Astrocyte of the spinal cord (primary cell): Measurements from ENCODE around the gene AMOTL1.

Source experiments
- DNase-seq: peaks from one replicate; pipeline ENCODE4 v3.0.0; 2011; ENCODE audit warnings: low read depth, low spot score
- H3K4me3 ChIP-seq: 2 replicates; pipeline ENCODE4 v1.5.1; 2011; ENCODE audit warnings: low read depth, mild to moderate bottlenecking, low read length, moderate library complexity
- in situ Hi-C: cut with HindIII; loops from 2 replicates; pipeline ENCODE4 v1.10.0; 2017; ENCODE audit warnings: low sequenced_read_pairs
- TF ChIP-seq, protein P1 (sequence below): IDR thresholded peaks from 2 replicates; pipeline ENCODE4 v1.5.1; 2012; ENCODE audit warnings: low read depth, mild to moderate bottlenecking, low read length, inconsistent platforms

Gene AMOTL1

DNA sequence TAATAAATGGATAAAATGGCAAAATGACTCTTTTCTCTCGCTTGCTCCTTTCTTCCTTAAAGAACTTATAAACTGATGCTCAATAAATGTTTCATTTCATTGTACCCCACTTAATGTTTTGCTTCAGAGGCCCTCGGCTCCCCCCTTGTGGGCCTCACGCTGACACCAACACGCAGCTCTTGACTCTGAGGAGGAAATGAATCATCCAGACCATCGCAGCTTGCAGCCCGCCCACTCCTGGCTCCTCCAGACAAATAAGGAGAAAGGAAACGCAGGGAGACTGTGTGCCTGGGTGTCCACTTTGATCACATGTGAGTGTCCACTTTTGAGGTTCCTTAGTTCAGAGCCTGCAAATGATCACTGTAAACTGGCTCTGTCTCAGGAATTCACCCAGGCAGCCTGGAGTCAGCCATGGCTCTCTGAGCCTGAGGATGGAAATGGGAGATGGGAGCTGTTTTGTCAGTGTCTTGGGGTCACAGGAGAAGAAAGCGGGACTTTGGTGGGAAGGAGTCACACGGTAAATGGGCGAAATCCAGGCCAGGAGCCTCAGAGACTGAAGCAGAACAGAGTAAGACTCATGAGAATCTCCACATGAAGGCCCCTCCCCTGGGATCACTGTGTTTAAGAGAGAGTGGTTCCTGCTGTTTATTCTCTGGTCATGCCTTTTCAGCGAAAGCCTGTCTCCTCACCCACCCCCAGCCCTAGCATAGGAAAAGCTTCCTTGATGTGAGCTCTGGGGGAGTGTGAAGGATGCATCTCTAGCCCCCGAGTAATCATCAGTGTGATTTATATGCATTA is 108.7 kb downstream of the AMOTL1 start:
- TF ChIP-seq, protein P1, sequence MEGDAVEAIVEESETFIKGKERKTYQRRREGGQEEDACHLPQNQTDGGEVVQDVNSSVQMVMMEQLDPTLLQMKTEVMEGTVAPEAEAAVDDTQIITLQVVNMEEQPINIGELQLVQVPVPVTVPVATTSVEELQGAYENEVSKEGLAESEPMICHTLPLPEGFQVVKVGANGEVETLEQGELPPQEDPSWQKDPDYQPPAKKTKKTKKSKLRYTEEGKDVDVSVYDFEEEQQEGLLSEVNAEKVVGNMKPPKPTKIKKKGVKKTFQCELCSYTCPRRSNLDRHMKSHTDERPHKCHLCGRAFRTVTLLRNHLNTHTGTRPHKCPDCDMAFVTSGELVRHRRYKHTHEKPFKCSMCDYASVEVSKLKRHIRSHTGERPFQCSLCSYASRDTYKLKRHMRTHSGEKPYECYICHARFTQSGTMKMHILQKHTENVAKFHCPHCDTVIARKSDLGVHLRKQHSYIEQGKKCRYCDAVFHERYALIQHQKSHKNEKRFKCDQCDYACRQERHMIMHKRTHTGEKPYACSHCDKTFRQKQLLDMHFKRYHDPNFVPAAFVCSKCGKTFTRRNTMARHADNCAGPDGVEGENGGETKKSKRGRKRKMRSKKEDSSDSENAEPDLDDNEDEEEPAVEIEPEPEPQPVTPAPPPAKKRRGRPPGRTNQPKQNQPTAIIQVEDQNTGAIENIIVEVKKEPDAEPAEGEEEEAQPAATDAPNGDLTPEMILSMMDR, result peak; percentile 40
- peak; percentile 97 for DNase-seq
- in situ Hi-C loops, result no loop called here
- H3K4me3 ChIP-seq, result no peak overlapping the region

DNA sequence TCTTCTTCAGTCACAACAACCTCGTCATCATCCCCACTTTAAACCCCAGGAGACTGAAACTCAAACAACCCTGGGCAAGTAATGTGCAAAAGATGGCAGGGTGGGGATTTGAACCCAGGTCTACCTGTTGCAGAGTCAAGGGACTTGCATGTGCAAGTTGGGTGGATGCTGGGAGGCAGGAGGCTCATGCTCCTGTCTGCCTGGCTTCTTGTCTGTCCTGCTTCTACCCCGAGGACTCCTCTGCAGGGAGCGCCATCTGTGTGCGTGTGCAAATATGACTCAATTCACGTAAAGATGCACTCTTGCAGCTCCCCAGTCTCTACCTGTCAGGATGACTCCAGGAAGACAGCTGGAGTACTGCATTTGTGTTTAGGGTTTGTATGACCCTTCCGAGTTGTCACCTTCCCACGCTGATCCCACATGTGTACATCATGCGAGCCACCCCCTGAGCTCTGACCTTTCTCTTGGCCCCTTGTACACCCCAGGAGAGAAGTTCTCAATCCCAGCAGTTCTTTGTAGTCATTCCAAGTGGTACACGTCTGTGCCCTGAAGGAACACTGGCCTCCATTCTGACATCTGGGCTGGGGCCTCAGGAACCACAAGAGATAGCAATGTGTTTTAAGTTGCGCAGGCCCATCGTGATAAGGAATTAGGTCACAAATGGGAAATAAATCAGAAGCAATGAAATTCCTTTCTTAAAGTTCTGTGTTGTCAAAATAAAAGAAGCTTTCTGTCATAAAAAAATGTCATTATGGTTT is 109.5 kb downstream of the AMOTL1 start:
- in situ Hi-C loops, result no loop called here
- peak; percentile 43 for DNase-seq
- TF ChIP-seq, protein P1, result no peak
- H3K4me3 ChIP-seq, result no peak overlapping the region

DNA sequence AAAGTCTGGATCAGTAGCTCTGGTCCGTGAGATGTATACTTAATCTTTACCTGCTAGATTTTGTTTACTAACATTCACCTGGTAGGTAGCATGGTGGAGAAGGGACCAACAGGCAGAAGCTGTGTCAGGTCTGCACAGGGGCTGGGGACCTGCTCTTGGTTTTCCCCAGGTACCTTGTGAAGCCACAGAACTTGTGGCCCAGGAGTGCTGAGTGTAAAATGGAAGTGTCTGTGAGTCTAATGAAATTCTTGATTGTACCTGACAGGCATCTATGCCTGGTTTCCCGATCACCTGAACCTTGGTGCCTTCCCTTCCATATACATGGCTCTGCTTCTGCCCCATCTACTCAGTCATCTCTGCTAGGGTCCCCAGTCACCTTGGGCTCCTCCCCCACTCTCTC is 110.8 kb downstream of the AMOTL1 start:
- TF ChIP-seq, protein P1, result no peak
- H3K4me3 ChIP-seq, result no peak overlapping the region
- in situ Hi-C loops, result no loop called here
- DNase-seq, result no peak

DNA sequence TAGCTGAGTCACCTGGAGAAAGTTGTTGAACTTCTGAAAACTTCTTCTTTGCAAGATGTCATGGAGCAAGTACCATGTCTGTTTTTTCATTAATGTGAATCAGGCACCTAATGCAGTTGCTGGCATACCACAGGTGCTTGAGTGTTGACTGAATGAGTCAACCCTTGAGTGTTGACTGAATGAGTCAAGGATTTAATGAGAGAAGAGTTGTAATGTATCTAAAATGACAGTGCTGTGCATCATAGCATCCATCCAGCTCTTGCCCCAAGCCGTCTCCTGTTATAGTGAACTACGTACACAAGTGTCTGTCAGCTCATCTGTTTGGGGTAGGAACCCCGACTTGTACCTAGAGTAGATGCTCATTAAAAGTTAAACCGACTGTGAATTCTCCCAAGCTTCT is 112.1 kb downstream of the AMOTL1 start:
- H3K4me3 ChIP-seq, result no peak overlapping the region
- TF ChIP-seq, protein P1, result no peak
- DNase-seq, result peak; percentile 60
- in situ Hi-C loops, result no loop called here

DNA sequence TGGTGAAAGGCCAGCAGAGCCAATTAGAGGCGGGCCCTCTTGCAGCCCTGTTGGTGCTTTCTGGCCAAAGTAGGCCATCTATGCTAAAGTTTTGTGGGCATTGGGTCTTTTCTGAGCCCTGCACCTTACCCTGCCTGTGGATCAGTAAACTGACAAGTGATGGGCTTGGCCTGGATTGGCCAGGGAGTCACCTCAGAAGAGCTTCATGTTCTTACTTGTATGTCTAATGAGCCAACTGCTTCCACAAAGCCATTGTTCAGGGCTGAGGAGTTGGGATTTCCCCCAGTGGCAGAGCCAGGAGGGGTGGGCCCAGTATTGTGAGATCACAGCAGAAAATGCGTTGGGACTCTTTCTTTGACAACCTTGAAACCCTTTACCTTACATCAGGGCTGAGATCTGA is 114.8 kb downstream of the AMOTL1 start:
- no peak overlapping the region for H3K4me3 ChIP-seq
- in situ Hi-C loops, result no loop called here
- DNase-seq, result no peak
- TF ChIP-seq, protein P1, result no peak

DNA sequence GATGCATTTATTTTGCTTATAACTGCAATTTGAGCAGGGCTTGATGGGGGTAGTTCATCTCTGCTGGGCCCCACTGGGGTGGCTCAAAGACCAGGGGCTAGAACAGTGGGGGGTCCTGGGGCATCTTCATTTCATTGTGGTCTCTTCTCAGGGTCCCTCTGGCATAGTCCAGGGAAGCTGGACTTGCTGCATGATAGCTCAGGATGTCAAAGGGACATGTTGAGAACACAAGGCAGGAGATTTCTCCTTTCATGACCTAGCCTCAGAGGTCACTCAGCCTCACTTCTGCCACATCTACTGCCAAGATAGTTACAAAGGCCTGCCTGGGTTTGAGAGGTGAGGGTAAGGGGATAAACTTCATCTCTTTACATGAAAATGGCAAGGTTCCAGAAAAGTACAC is 115.7 kb downstream of the AMOTL1 start:
- in situ Hi-C loops, result no loop called here

More for the DNA sequence above, 115.7 kb downstream of the AMOTL1 start:
- no peak for DNase-seq
- no peak overlapping the region for H3K4me3 ChIP-seq
- TF ChIP-seq, protein P1, result no peak
